ENCODE results near the gene UIMC1. TPM values are rescaled to one million over a fixed set of nuclear protein-coding genes. Genes with fewer than 3 reads are reported as not detected.

UIMC1 gene
- total RNA-seq, 2 experiments from 2014 or later, result 42.7 to 78.5 TPM

DNA sequence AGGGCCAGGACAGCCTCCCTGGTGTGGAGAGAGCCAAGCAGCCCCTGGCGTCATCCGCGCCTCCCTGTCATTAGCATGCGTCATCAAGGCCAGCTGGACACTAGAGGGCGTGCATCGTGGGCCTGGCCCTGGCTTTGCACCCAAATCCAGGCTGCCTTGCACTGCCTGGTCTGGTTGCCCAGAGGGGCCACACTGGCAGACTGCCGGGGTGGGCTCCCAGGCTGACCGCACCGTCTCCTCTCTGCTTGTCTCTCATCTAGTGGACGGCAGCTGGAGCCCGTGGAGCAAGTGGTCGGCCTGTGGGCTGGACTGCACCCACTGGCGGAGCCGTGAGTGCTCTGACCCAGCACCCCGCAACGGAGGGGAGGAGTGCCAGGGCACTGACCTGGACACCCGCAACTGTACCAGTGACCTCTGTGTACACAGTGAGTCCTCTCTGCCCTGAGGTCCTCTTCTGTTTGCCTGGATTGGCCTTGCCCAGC lies 136.4 kb downstream of the UIMC1 start:
- Histone ChIP-seq H4K20me1 (ENCODE audit: insufficient read depth, low read length) (no peaks in the 10 kb centered on the region), H2AFZ (ENCODE audit: low read length) (no peak overlapping the region), H3K9me2 (ENCODE audit: insufficient read depth, low read length) (no peaks in the 10 kb centered on the region), H3K27ac (ENCODE audit: low read depth, low read length, poor library complexity, severe bottlenecking) (no peak overlapping the region), H3K36me3 (ENCODE audit: insufficient read depth, low read length) (no peaks in the 10 kb centered on the region), H3K4me1 (ENCODE audit: insufficient read depth, low read length, poor library complexity, severe bottlenecking) (no peaks in the 10 kb centered on the region), H3K79me2 (ENCODE audit: insufficient read depth, low read depth, low read length) (no peaks in the 10 kb centered on the region), H3K9me3 (ENCODE audit: low read length) (no peaks in the 10 kb centered on the region), H3K4me2 (ENCODE audit: low read length) (no peak overlapping the region), H3K4me3 (ENCODE audit: low read depth, low read length, poor library complexity, severe bottlenecking) (no peak overlapping the region)
- TF ChIP-seq EZH2phosphoT487 (IDR thresholded peaks at IDR 0.05; ENCODE audit: borderline replicate concordance, low read depth, low read length), result no peak
- TF ChIP-seq, protein P1, sequence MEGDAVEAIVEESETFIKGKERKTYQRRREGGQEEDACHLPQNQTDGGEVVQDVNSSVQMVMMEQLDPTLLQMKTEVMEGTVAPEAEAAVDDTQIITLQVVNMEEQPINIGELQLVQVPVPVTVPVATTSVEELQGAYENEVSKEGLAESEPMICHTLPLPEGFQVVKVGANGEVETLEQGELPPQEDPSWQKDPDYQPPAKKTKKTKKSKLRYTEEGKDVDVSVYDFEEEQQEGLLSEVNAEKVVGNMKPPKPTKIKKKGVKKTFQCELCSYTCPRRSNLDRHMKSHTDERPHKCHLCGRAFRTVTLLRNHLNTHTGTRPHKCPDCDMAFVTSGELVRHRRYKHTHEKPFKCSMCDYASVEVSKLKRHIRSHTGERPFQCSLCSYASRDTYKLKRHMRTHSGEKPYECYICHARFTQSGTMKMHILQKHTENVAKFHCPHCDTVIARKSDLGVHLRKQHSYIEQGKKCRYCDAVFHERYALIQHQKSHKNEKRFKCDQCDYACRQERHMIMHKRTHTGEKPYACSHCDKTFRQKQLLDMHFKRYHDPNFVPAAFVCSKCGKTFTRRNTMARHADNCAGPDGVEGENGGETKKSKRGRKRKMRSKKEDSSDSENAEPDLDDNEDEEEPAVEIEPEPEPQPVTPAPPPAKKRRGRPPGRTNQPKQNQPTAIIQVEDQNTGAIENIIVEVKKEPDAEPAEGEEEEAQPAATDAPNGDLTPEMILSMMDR (conservative IDR thresholded peaks at IDR 0.05; ENCODE audit: low read length), result peak; percentile 54
- DNase-seq (ENCODE audit: low spot score), result peak; percentile 40
- no TSS peak for BruUV-seq (replicated peaks)
- ChIA-PET CTCF (ENCODE audit: unreplicated experiment) (no interaction called here), POLR2A (no interaction called here)
- intact Hi-C loops (cut with micrococcal nuclease; ENCODE audit: unreplicated experiment), result no loop called here

DNA sequence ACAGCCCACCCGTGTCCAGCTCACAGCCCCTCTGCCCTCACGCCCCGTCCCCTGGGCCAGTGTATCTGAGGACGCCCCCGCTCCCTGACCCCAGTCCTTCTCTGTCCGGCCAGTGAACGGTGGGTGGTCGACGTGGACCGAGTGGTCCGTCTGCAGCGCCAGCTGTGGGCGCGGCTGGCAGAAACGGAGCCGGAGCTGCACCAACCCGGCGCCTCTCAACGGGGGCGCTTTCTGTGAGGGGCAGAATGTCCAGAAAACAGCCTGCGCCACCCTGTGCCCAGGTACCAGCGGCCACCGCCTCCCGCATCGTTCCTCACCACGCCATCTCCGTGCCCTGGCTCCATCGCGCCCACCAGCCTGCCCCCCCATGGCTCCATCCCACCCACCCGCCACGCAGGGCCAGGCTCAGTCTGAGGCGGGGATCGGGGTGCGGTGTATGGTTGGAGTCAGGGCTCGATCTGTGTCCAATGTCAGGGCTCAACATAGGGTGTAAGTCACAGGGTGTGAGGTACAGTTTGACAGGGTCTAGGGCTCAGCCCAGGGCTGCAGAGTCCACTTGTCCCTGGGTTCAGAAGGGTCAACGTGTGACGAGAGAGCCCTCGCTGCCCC lies 137.0 kb downstream of the UIMC1 start:
- TF ChIP-seq, protein P1 (conservative IDR thresholded peaks at IDR 0.05; ENCODE audit: low read length), result no peak
- TF ChIP-seq EZH2phosphoT487 (IDR thresholded peaks at IDR 0.05; ENCODE audit: borderline replicate concordance, low read depth, low read length), result no peak
- Histone ChIP-seq H3K79me2 (ENCODE audit: insufficient read depth, low read depth, low read length) (no peaks in the 10 kb centered on the region), H3K36me3 (ENCODE audit: insufficient read depth, low read length) (no peaks in the 10 kb centered on the region), H3K9me2 (ENCODE audit: insufficient read depth, low read length) (no peaks in the 10 kb centered on the region), H3K4me1 (ENCODE audit: insufficient read depth, low read length, poor library complexity, severe bottlenecking) (no peaks in the 10 kb centered on the region), H4K20me1 (ENCODE audit: insufficient read depth, low read length) (no peaks in the 10 kb centered on the region), H3K27ac (ENCODE audit: low read depth, low read length, poor library complexity, severe bottlenecking) (no peak overlapping the region), H3K4me2 (ENCODE audit: low read length) (no peak overlapping the region), H2AFZ (ENCODE audit: low read length) (no peak overlapping the region), H3K4me3 (ENCODE audit: low read depth, low read length, poor library complexity, severe bottlenecking) (no peak overlapping the region), H3K9me3 (ENCODE audit: low read length) (no peaks in the 10 kb centered on the region)
- CTCF ChIA-PET (ENCODE audit: unreplicated experiment), result no interaction called here
- BruUV-seq (replicated peaks), result no TSS peak
- no peak for DNase-seq (ENCODE audit: low spot score)
- POLR2A ChIA-PET, result no interaction called here
- intact Hi-C loops (cut with micrococcal nuclease; ENCODE audit: unreplicated experiment), result no loop called here

DNA sequence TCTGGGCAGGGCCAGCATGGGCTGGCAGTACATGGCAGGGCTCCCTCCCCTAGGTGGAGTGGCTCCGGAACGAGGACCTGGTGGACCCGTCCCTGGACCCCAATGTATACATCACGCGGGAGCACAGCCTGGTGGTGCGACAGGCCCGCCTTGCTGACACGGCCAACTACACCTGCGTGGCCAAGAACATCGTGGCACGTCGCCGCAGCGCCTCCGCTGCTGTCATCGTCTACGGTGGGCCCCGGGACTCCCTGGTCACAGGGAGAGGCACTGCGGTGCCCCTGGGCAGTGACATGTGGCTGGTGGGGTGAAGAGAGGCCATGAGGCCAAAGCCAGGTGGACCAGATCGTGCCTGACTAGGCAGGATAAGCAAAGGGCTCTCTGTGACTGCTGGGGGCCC lies 137.8 kb downstream of the UIMC1 start:
- POLR2A ChIA-PET, result no interaction called here

More for the DNA sequence above, 137.8 kb downstream of the UIMC1 start:
- Histone ChIP-seq H2AFZ (ENCODE audit: low read length) (no peak overlapping the region), H3K27ac (ENCODE audit: low read depth, low read length, poor library complexity, severe bottlenecking) (no peak overlapping the region), H3K9me3 (ENCODE audit: low read length) (no peaks in the 10 kb centered on the region), H3K79me2 (ENCODE audit: insufficient read depth, low read depth, low read length) (no peaks in the 10 kb centered on the region), H3K4me1 (ENCODE audit: insufficient read depth, low read length, poor library complexity, severe bottlenecking) (no peaks in the 10 kb centered on the region), H3K36me3 (ENCODE audit: insufficient read depth, low read length) (no peaks in the 10 kb centered on the region), H3K9me2 (ENCODE audit: insufficient read depth, low read length) (no peaks in the 10 kb centered on the region), H3K4me3 (ENCODE audit: low read depth, low read length, poor library complexity, severe bottlenecking) (no peak overlapping the region), H4K20me1 (ENCODE audit: insufficient read depth, low read length) (no peaks in the 10 kb centered on the region), H3K4me2 (ENCODE audit: low read length) (no peak overlapping the region)
- no peak for DNase-seq (ENCODE audit: low spot score)
- no TSS peak for BruUV-seq (replicated peaks)
- CTCF ChIA-PET (ENCODE audit: unreplicated experiment), result no interaction called here
- TF ChIP-seq, protein P1 (conservative IDR thresholded peaks at IDR 0.05; ENCODE audit: low read length), result no peak
- no peak for TF ChIP-seq EZH2phosphoT487 (IDR thresholded peaks at IDR 0.05; ENCODE audit: borderline replicate concordance, low read depth, low read length)
- intact Hi-C loops (cut with micrococcal nuclease; ENCODE audit: unreplicated experiment), result no loop called here
